Body of pancreas (tissue), 4 donors: ENCODE data around the gene TRPM5.

Source experiments
- CTCF ChIP-seq, 7 experiments: fragments of 450-650 bp in 4 of 7; fragments of 200-600 bp in 3 of 7; sonication (generic) in 3 of 7; IDR thresholded peaks; one replicate each; pipeline ENCODE4 v1.5.1; 2016 to 2019; ENCODE audit warnings: antibody characterized with exemption in 7 of 7
- POLR2A ChIP-seq, 3 donors: fragments of 450-650 bp; IDR thresholded peaks; one replicate each; pipeline ENCODE4 v1.6.1; 2016; ENCODE audit warnings: antibody characterized with exemption in 3 of 3, mild to moderate bottlenecking in 2 of 3

- TF ChIP-seq CTCF (IDR thresholded peaks at IDR 0.05) (no peak), POLR2A (IDR thresholded peaks at IDR 0.05) (no peak)
Observed at GRCh38 chr11:2402890-2403645, 41.2 kb downstream of the TRPM5 start.
